Adrenal gland (tissue), 19 donors: Measurements from ENCODE around the gene LENG9. TPM values are rescaled to one million over a fixed set of nuclear protein-coding genes. Genes with fewer than 3 reads are reported as not detected.
"Not testable (repeated sequence)": the region's sequence is repeated elsewhere in the genome, so short reads cannot be mapped to it uniquely, and the experiment has no call there.

ENCODE experiments used
- DNase-seq, 7 donors: peaks; one replicate each; pipeline ENCODE4 v3.0.0-alpha.2; 2019 to 2020
- H3K27ac ChIP-seq, 5 donors: fragments of 200-600 bp; sonication (generic) in 4 of 5; 1 replicate in 3 of 5; 2 replicates in 2 of 5; pipeline versions ENCODE4 v1.5.1 to v1.8.0; 2016 to 2020; ENCODE audit warnings: mild to moderate bottlenecking in 1 of 5
- H3K27me3 ChIP-seq: fragments of 200-600 bp; 2 replicates; pipeline ENCODE4 v1.8.0; 2021
- H3K36me3 ChIP-seq, 2 donors: fragments of 200-600 bp; replicated peaks in 1 of 2; 1 replicate in 1 of 2; 2 replicates in 1 of 2; pipeline versions ENCODE4 v1.5.1 to v1.8.0; 2018 to 2022
- H3K4me1 ChIP-seq, 2 donors: fragments of 200-600 bp; replicated peaks in 1 of 2; 1 replicate in 1 of 2; 2 replicates in 1 of 2; pipeline versions ENCODE4 v1.5.1 to v1.8.0; 2018 to 2021
- H3K4me3 ChIP-seq, 4 donors: fragments of 200-600 bp; sonication (generic) in 3 of 4; one replicate each; pipeline ENCODE4 v1.5.1; 2016 to 2018
- H3K9me3 ChIP-seq, 3 donors: fragments of 200-600 bp; sonication (generic) in 1 of 3; replicated peaks in 1 of 3; 1 replicate in 2 of 3; 2 replicates in 1 of 3; pipeline versions ENCODE4 v1.5.1 to v1.8.0; 2016 to 2021
- CTCF ChIP-seq, 6 experiments: fragments of 450-650 bp in 4 of 6; fragments of 200-600 bp in 2 of 6; sonication (generic) in 1 of 6; IDR thresholded peaks; 1 replicate in 5 of 6; 2 replicates in 1 of 6; pipeline versions ENCODE4 v1.5.1 to v1.8.0; 2016 to 2021; ENCODE audit warnings: antibody characterized with exemption in 6 of 6, mild to moderate bottlenecking in 2 of 6, moderate library complexity in 1 of 6
- POLR2A ChIP-seq, 2 donors: fragments of 450-650 bp; IDR thresholded peaks; one replicate each; pipeline ENCODE4 v1.6.1; 2017; ENCODE audit warnings: antibody characterized with exemption in 2 of 2, mild to moderate bottlenecking in 2 of 2, moderate library complexity in 1 of 2
- WGBS, 4 donors: extraction: QIAGEN DNeasy Blood & Tissue Kit in 2 of 4; methylation state at CpG; one replicate each; pipeline versions ENCODE4 v1.1.5 to v1.1.7; 2013 to 2017; 5-methylcytosine and 5-hydroxymethylcytosine counted together
- intact Hi-C, 2 donors: fragments of 100-400 bp; cut with DNase I; formaldehyde crosslinking; loops; one replicate each; pipeline versions ENCODE4 v1.14.1 to v1.15.0; 2022 to 2023
- long read RNA-seq, 10 donors: library from polyadenylated mRNA in 3 of 10; unstranded in 2 of 10; stranded (forward) in 1 of 10; transcript quantifications; one replicate each; pipeline ENCODE4 v2.0.0 and lab custom pipeline, GENCODE V29; 2021 to 2026
- polyA plus RNA-seq, 3 donors: library from polyadenylated mRNA; stranded (reverse); fragments of 200-250 nt in 2 of 3; fragments of 350-450 nt in 1 of 3; fragmentation: Illumina TruSeq in 1 of 3; extraction: RNeasy Lipid Tissue Mini Kit (QIAGEN cat#74804) in 1 of 3; gene quantifications; one replicate each; pipeline ENCODE4 v1.2.3, GENCODE V29; 2013 to 2014
- total RNA-seq, 9 donors: library from RNA; depleted of rRNA in 4 of 9; stranded (reverse); fragments of >200 nt in 4 of 9; fragments of 120-200 nt in 1 of 9; fragmentation: NEBNext Ultra II Directional in 1 of 9; extraction: Animal tissue kit (Norgen Biotek cat#: 25700) in 1 of 9; gene quantifications; one replicate each; pipeline versions ENCODE4 v1.1.0 to v1.2.4, GENCODE V29; 2013 to 2023
- donor health status: healthy with polysubstance abuse.
- donor health status: Bipolar disorder and iron deficiency.
- donor health status: DM: yes; HTN: yes; CAD: no.
- donor health status: DM: no; HTN: no; CAD: no.
- donor health status: DM: no; HTN: no; CAD: no.
- donor health status: DM: yes; HTN: yes; CAD: no.

LENG9 gene
- total RNA-seq (10 to 100 TPM in 2 of 9 donors, 1 to 10 TPM in 7; 2.2 to 15.3 (median 8.2) TPM), polyA plus RNA-seq (1 to 10 TPM; 1.3 to 4.2 (median 3.1) TPM)
- long read RNA-seq, donor 1, transcript LENG9-203 (1 exons, 1,916 nt): major isoform, 13 of 13 reads
- long read RNA-seq, donor 1, partial matches to known transcripts: 0 of 13 reads
- long read RNA-seq, donor 1, other reads (novel, unspliced or antisense): 0 of 13 reads
- long read RNA-seq, donor 2, transcript LENG9-203 (1 exons, 1,916 nt): major isoform, 16 of 16 reads
- long read RNA-seq, donor 2, partial matches to known transcripts: 0 of 16 reads
- long read RNA-seq, donor 2, other reads (novel, unspliced or antisense): 0 of 16 reads
- long read RNA-seq, donor 3, transcript LENG9-203 (1 exons, 1,916 nt): major isoform, 5 of 5 reads
- long read RNA-seq, donor 3, partial matches to known transcripts: 0 of 5 reads
- long read RNA-seq, donor 3, other reads (novel, unspliced or antisense): 0 of 5 reads
- long read RNA-seq, donor 4: 0 reads
- long read RNA-seq, donor 5, partial matches to known transcripts: 0 of 1 reads
- long read RNA-seq, donor 5, other reads (novel, unspliced or antisense): 0 of 1 reads
- long read RNA-seq, donor 6: 0 reads
- long read RNA-seq, donor 7, transcript LENG9-203 (1 exons, 1,916 nt): major isoform, 24 of 24 reads
- long read RNA-seq, donor 7, partial matches to known transcripts: 0 of 24 reads
- long read RNA-seq, donor 7, other reads (novel, unspliced or antisense): 0 of 24 reads
- long read RNA-seq, donor 8, transcript LENG9-203 (1 exons, 1,916 nt): major isoform, 13 of 13 reads
- long read RNA-seq, donor 8, partial matches to known transcripts: 0 of 13 reads
- long read RNA-seq, donor 8, other reads (novel, unspliced or antisense): 0 of 13 reads
- long read RNA-seq, donor 9, transcript LENG9-203 (1 exons, 1,916 nt): major isoform, 30 of 30 reads
- long read RNA-seq, donor 9, partial matches to known transcripts: 0 of 30 reads
- long read RNA-seq, donor 9, other reads (novel, unspliced or antisense): 0 of 30 reads
- long read RNA-seq, donor 10, transcript LENG9-203 (1 exons, 1,916 nt): major isoform, 24 of 24 reads
- long read RNA-seq, donor 10, partial matches to known transcripts: 0 of 24 reads
- long read RNA-seq, donor 10, other reads (novel, unspliced or antisense): 0 of 24 reads

- Histone ChIP-seq H3K27ac (peak within 1 kb of the TSS; percentile 91 to 99 (median 95)), H3K9me3 (no peaks in the 10 kb centered on the region), H3K4me1 (peaks cover 16 to 31% of the 10 kb centered on the region in 2 donors), H3K27me3 (no peaks in the 10 kb centered on the region), H3K4me3 (peak within 1 kb of the TSS in 3 of 4 donors; percentile 33 to 67 (median 35)), H3K36me3 (peaks cover 0 to 39% of the 10 kb centered on the region in 2 donors)
- intact Hi-C loops: no loop called here
- peak; percentile 96 to 100 (median 99) for DNase-seq
- TF ChIP-seq POLR2A (IDR thresholded peaks at IDR 0.05): peak; percentile 74 to 83
- TF ChIP-seq CTCF (IDR thresholded peaks at IDR 0.05): no peak
- WGBS, 4 donors: 0 to 1% (median 1%) methylated on average over 11 to 41 of the region's 41 CpGs
Measured at GRCh38 chr19:54463531-54464043, at the start of gene LENG9. Gene LENG9 (minus strand): TSS chr19:54463778. CDS start chr19:54463526, 252 bp downstream.

- DNase-seq, H3K27ac ChIP-seq, H3K4me1 ChIP-seq, H3K9me3 ChIP-seq, H3K27me3 ChIP-seq, H3K36me3 ChIP-seq, intact Hi-C loops, H3K4me3 ChIP-seq: not testable (repeated sequence)
- 61 to 70% (median 66%) methylated on average over 6 to 9 of the region's 21 CpGs; no CpG with 5 or more reads in 1 of the 4 donors for WGBS, 4 donors
Measured at GRCh38 chr19:54509200-54509940, 45.8 kb upstream of the LENG9 start.

GRCh38 chr19:54508487-54508886 lies 44.9 kb upstream of the LENG9 start:
- H3K27me3 ChIP-seq, intact Hi-C loops, H3K9me3 ChIP-seq, DNase-seq, H3K27ac ChIP-seq, H3K4me3 ChIP-seq, H3K4me1 ChIP-seq, H3K36me3 ChIP-seq: not testable (repeated sequence)
- WGBS, 4 donors: 58 to 79% (median 78%) methylated on average over 2 of the region's 3 CpGs; no CpG with 5 or more reads in 1 of the 4 donors

- H3K36me3 ChIP-seq: no peaks in the 10 kb centered on the region
- H3K27ac ChIP-seq: no peak overlapping the region
- WGBS, 4 donors: 49 to 62% (median 54%) methylated on average over 12 of the region's 12 CpGs
- H3K9me3 ChIP-seq: no peaks in the 10 kb centered on the region
- TF ChIP-seq POLR2A (IDR thresholded peaks at IDR 0.05) (no peak), CTCF (IDR thresholded peaks at IDR 0.05) (no peak)
- DNase-seq: no peak
- no peaks in the 10 kb centered on the region for H3K4me1 ChIP-seq
- intact Hi-C loops: no loop called here
- H3K27me3 ChIP-seq: peaks cover 5% of the 10 kb centered on the region
- no peak overlapping the region for H3K4me3 ChIP-seq
Measured at GRCh38 chr19:54507824-54508223, 44.2 kb upstream of the LENG9 start.

- H3K9me3 ChIP-seq, H3K36me3 ChIP-seq, H3K4me3 ChIP-seq, H3K27me3 ChIP-seq, intact Hi-C loops, H3K4me1 ChIP-seq, DNase-seq, H3K27ac ChIP-seq: not testable (repeated sequence)
- WGBS, 4 donors: 42 to 72% (median 49%) methylated on average over 5 to 11 of the region's 15 CpGs; no CpG with 5 or more reads in 1 of the 4 donors
Measured at GRCh38 chr19:54507038-54507717, 43.6 kb upstream of the LENG9 start.
